Muscle layer of duodenum (tissue), 2 donors: ENCODE measurements around the gene TMEM138.

ENCODE experiments used
- H3K27ac ChIP-seq: one replicate; pipeline ENCODE4 v1.7.0; 2013; ENCODE audit warnings: mild to moderate bottlenecking, low read length
- H3K27me3 ChIP-seq: one replicate; pipeline ENCODE4 v1.7.0; 2013; ENCODE audit warnings: low read depth, mild to moderate bottlenecking, control low read depth, low read length
- H3K36me3 ChIP-seq, 2 donors: one replicate each; pipeline ENCODE4 v1.7.0; 2013; ENCODE audit warnings: low read length in 2 of 2, control low read depth in 1 of 2, mild to moderate bottlenecking in 1 of 2; ENCODE audit not compliant: insufficient read depth in 2 of 2, control insufficient read depth in 1 of 2
- H3K4me1 ChIP-seq, 2 donors: one replicate each; pipeline ENCODE4 v1.7.0; 2013; ENCODE audit warnings: low read length in 2 of 2, mild to moderate bottlenecking in 2 of 2, control low read depth in 1 of 2, moderate library complexity in 1 of 2; ENCODE audit not compliant: insufficient read depth in 2 of 2, control insufficient read depth in 1 of 2
- H3K4me3 ChIP-seq, 2 donors: one replicate each; pipeline ENCODE4 v1.7.0; 2013; ENCODE audit warnings: low read length in 2 of 2, low read depth in 1 of 2, mild to moderate bottlenecking in 1 of 2
- H3K9me3 ChIP-seq, 2 donors: one replicate each; pipeline ENCODE4 v1.7.0; 2013; ENCODE audit warnings: low read length in 2 of 2, control low read depth in 1 of 2, mild to moderate bottlenecking in 1 of 2; ENCODE audit not compliant: control insufficient read depth in 1 of 2
- donor health status: healthy.

The TMEM138 gene

DNA sequence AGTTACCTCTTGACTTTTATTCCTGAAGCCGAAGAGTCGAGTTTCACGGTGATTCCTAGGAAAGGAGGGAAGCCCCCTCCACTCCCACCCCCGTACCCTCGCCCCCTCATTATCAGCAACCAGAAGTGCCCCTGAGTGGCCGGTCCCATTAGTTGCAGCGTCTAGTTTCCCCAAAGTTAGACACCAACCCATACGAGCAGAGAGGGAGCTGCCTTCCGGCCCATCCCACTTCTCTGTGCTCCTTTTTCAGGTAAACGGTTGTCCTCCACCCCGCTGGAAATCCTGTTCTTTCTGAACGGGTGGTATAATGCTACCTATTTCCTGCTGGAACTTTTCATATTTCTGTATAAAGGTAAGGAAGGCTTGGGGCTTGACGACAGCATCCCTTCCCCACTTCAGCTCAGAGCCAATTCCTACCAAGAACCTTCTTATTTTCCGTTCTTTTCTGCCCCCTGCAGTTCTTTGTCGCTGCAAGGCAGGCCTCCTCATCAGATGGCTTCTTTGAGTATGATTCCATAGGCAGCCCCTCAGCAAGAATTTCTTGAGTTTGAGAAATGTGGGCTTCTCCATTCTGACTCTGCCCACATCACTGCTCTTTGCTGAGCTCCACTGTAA lies 30.9 kb downstream of the TMEM138 start:
- Histone ChIP-seq H3K9me3 (no peaks in the 10 kb centered on the region), H3K4me1 (peaks cover 5 to 18% of the 10 kb centered on the region in 2 donors), H3K27me3 (no peaks in the 10 kb centered on the region)

GRCh38 chr11:61401173-61401572 lies 39.0 kb downstream of the TMEM138 start:
- H3K4me1 ChIP-seq, result no peaks in the 10 kb centered on the region
- H3K9me3 ChIP-seq, result no peaks in the 10 kb centered on the region
- H3K27ac ChIP-seq, result no peak overlapping the region
- peaks cover 52 to 59% of the 10 kb centered on the region in 2 donors for H3K36me3 ChIP-seq
- H3K27me3 ChIP-seq, result no peaks in the 10 kb centered on the region
- no peak overlapping the region for H3K4me3 ChIP-seq

More for the DNA sequence above, 30.9 kb downstream of the TMEM138 start:
- H3K27ac ChIP-seq, result peak overlapping the region; percentile 57
- H3K4me3 ChIP-seq, result peak overlapping the region; percentile 95 to 98
- H3K36me3 ChIP-seq, result peaks cover 6 to 20% of the 10 kb centered on the region in 2 donors

GRCh38 chr11:61401573-61401972 lies 39.4 kb downstream of the TMEM138 start:
- no peak overlapping the region for H3K27ac ChIP-seq
- H3K9me3 ChIP-seq, result no peaks in the 10 kb centered on the region
- no peaks in the 10 kb centered on the region for H3K27me3 ChIP-seq
- H3K4me1 ChIP-seq, result no peaks in the 10 kb centered on the region
- no peak overlapping the region for H3K4me3 ChIP-seq
- H3K36me3 ChIP-seq, result peaks cover 54 to 63% of the 10 kb centered on the region in 2 donors

- H3K36me3 ChIP-seq, result peaks cover 60 to 69% of the 10 kb centered on the region in 2 donors
These were observed 41.5 kb downstream of the TMEM138 start for GRCh38 chr11:61403658-61404057.

GRCh38 chr11:61404103-61404502 lies 41.9 kb downstream of the TMEM138 start:
- no peaks in the 10 kb centered on the region for H3K4me1 ChIP-seq
- H3K27me3 ChIP-seq, result no peaks in the 10 kb centered on the region
- peaks cover 58 to 73% of the 10 kb centered on the region in 2 donors for H3K36me3 ChIP-seq
- no peak overlapping the region for H3K27ac ChIP-seq
- no peaks in the 10 kb centered on the region for H3K9me3 ChIP-seq
- no peak overlapping the region for H3K4me3 ChIP-seq

More at GRCh38 chr11:61403658-61404057, 41.5 kb downstream of the TMEM138 start:
- Histone ChIP-seq H3K27me3 (no peaks in the 10 kb centered on the region), H3K4me1 (no peaks in the 10 kb centered on the region), H3K9me3 (no peaks in the 10 kb centered on the region), H3K4me3 (no peak overlapping the region), H3K27ac (no peak overlapping the region)

GRCh38 chr11:61404641-61405040 lies 42.5 kb downstream of the TMEM138 start:
- H3K27me3 ChIP-seq, result no peaks in the 10 kb centered on the region
- peaks cover 58 to 77% of the 10 kb centered on the region in 2 donors for H3K36me3 ChIP-seq
- no peaks in the 10 kb centered on the region for H3K9me3 ChIP-seq
- no peak overlapping the region for H3K27ac ChIP-seq
- no peaks in the 10 kb centered on the region for H3K4me1 ChIP-seq
- no peak overlapping the region for H3K4me3 ChIP-seq

DNA sequence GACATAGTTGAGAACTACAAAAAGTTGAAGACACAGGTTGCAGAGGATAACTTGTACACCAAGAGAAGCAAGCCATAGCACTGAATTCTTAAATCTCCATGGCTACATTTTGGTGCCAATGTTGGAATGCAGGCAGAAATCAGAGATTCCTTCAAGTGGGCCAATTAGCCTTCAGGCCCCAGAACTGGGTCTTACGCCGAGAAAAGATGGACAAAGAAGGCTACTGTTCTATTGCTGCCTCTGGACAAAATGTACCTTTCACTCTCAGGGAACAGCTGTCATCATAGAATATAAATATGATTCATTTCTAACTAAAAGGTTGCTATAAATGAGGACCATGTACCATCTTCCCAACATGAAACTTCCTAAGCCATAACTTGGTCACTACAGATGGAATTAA lies 43.9 kb downstream of the TMEM138 start:
- Histone ChIP-seq H3K4me3 (no peak overlapping the region), H3K4me1 (no peaks in the 10 kb centered on the region), H3K27ac (no peak overlapping the region), H3K27me3 (no peaks in the 10 kb centered on the region), H3K9me3 (no peaks in the 10 kb centered on the region), H3K36me3 (peaks cover 64 to 86% of the 10 kb centered on the region in 2 donors)

DNA sequence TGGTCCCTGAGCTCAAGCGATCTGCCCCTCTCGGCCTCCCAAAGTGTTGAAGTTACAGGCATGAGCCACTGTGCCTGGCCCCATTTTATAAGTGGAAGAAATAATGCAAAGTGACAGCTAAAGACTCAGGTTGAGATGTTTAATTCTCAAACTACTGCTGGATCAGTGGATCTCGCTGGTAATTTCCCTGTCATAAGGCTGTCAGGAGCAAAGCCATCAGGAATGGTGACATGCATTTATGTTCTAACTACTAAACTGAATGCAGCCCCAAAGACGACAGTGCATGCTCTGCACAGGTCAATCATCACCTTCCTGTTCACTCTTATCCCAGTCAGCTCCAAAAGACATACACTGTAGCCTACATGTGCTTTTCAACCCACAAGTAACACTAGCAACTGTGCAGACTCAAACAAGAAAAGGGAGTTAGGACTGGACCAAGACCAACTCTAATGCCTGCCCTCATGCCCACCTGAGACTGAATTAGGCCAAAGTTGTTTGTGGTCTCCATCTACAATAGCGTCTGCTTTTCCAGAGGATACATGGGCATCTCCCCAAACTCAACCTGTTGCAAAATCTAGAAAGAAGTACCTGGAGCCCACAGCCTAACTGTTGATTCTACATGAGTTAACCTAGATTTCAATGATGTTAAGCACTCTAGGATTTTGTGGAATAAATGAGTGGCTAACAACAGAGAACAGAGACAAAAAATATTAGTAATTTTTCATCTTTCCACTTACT lies 45.0 kb downstream of the TMEM138 start:
- no peak overlapping the region for H3K27ac ChIP-seq
- no peaks in the 10 kb centered on the region for H3K27me3 ChIP-seq
- H3K4me1 ChIP-seq, result no peaks in the 10 kb centered on the region
- H3K36me3 ChIP-seq, result peaks cover 75 to 90% of the 10 kb centered on the region in 2 donors
- no peaks in the 10 kb centered on the region for H3K9me3 ChIP-seq
- H3K4me3 ChIP-seq, result no peak overlapping the region

GRCh38 chr11:61411589-61411988 lies 49.4 kb downstream of the TMEM138 start:
- Histone ChIP-seq H3K27ac (no peak overlapping the region), H3K4me1 (no peaks in the 10 kb centered on the region), H3K27me3 (no peaks in the 10 kb centered on the region), H3K4me3 (no peak overlapping the region), H3K9me3 (no peaks in the 10 kb centered on the region), H3K36me3 (peaks cover 75 to 93% of the 10 kb centered on the region in 2 donors)

GRCh38 chr11:61413496-61413895 lies 51.3 kb downstream of the TMEM138 start:
- H3K9me3 ChIP-seq, result no peaks in the 10 kb centered on the region
- peaks cover 77 to 86% of the 10 kb centered on the region in 2 donors for H3K36me3 ChIP-seq
- H3K27me3 ChIP-seq, result no peaks in the 10 kb centered on the region
- H3K4me1 ChIP-seq, result no peaks in the 10 kb centered on the region
- H3K27ac ChIP-seq, result no peak overlapping the region
- H3K4me3 ChIP-seq, result no peak overlapping the region

- no peak overlapping the region for H3K4me3 ChIP-seq
- H3K36me3 ChIP-seq, result peaks cover 80 to 83% of the 10 kb centered on the region in 2 donors
- H3K27ac ChIP-seq, result no peak overlapping the region
- H3K27me3 ChIP-seq, result no peaks in the 10 kb centered on the region
- H3K9me3 ChIP-seq, result no peaks in the 10 kb centered on the region
- no peaks in the 10 kb centered on the region for H3K4me1 ChIP-seq
These were observed 52.4 kb downstream of the TMEM138 start for GRCh38 chr11:61414547-61414946.
